HG02981 (cell line): ENCODE data around the gene ITSN1.
"Not testable (repeated sequence)": the region's sequence is repeated elsewhere in the genome, so short reads cannot be mapped to it uniquely, and the experiment has no call there.

Source experiments
- ATAC-seq: cut with Tn5 transposase; IDR thresholded peaks from one replicate; pipeline ENCODE4 v1.9.1; 2021; ENCODE audit warnings: mild to moderate bottlenecking, moderate library complexity; ENCODE audit not compliant: unreplicated experiment

ITSN1 gene

GRCh38 chr21:33914188-33914587, 271.9 kb downstream of the ITSN1 start:
- ATAC-seq, result no peak

- peak; percentile 99 for ATAC-seq
Observed at GRCh38 chr21:33915368-33916199, 273.3 kb downstream of the ITSN1 start, which contains the start of gene ATP5PO. TSS of gene ATP5PO (minus strand) at chr21:33915804. CDS start at chr21:33915763, 41 bp downstream.

GRCh38 chr21:33916200-33916567, 273.9 kb downstream of the ITSN1 start:
- ATAC-seq, result no peak

- no peak for ATAC-seq
Observed at GRCh38 chr21:33917421-33917820, 275.1 kb downstream of the ITSN1 start.

GRCh38 chr21:33924079-33924765, 281.9 kb downstream of the ITSN1 start:
- ATAC-seq, result peak; percentile 86

GRCh38 chr21:33924766-33925100, 282.4 kb downstream of the ITSN1 start:
- no peak for ATAC-seq

GRCh38 chr21:33926248-33926647, 283.9 kb downstream of the ITSN1 start:
- not testable (repeated sequence) for ATAC-seq

- ATAC-seq, result not testable (repeated sequence)
Observed at GRCh38 chr21:33931052-33931798, 288.9 kb downstream of the ITSN1 start.

- no peak for ATAC-seq
Observed at GRCh38 chr21:33931799-33932390, 289.6 kb downstream of the ITSN1 start.

GRCh38 chr21:33932731-33933130, 290.4 kb downstream of the ITSN1 start:
- ATAC-seq, result no peak

- ATAC-seq, result no peak
Observed at GRCh38 chr21:33936301-33937038, 294.2 kb downstream of the ITSN1 start.

- no peak for ATAC-seq
Observed at GRCh38 chr21:33937146-33937545, 294.8 kb downstream of the ITSN1 start.

GRCh38 chr21:33937931-33938339, 295.6 kb downstream of the ITSN1 start:
- ATAC-seq, result no peak

- no peak for ATAC-seq
Observed at GRCh38 chr21:33938381-33938780, 296.1 kb downstream of the ITSN1 start.

- ATAC-seq, result no peak
Observed at GRCh38 chr21:33939226-33939625, 296.9 kb downstream of the ITSN1 start.

GRCh38 chr21:33940164-33940880, 298.0 kb downstream of the ITSN1 start:
- no peak for ATAC-seq

- ATAC-seq, result no peak
Observed at GRCh38 chr21:33940881-33941245, 298.6 kb downstream of the ITSN1 start.

GRCh38 chr21:33942426-33942825, 300.1 kb downstream of the ITSN1 start:
- no peak for ATAC-seq

- no peak for ATAC-seq
Observed at GRCh38 chr21:33943293-33943692, 301.0 kb downstream of the ITSN1 start.

- ATAC-seq, result no peak
Observed at GRCh38 chr21:33944185-33944763, 302.0 kb downstream of the ITSN1 start.
